Endothelial cell of hepatic sinusoid (primary cell): ENCODE results near the gene TEX22.

ENCODE experiments used
- in situ Hi-C: cut with HindIII; loops from 2 replicates; pipeline ENCODE4 v1.10.0; 2017; ENCODE audit warnings: low sequenced_read_pairs

Gene TEX22

DNA sequence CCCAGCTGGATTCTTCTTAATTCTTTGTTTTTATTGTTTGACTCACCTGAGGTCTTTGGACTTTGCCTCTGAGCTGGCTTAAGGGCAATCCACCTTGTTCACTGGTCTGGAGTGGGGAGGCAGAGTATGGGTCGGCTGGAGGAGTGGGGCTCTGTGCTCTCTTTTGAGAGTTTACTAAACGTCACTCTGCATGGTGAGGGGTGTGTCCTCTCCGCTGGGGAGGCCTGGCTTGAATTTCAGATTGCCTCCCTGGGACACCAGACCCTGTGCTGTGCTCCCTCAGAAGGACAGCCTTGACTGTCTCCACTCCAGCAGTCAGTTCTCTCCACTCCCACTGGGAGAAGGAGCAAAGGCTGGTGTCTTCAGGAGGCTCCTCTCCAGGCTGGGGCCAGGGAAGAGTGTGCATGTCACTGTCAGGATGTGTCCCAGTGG is 19.4 kb downstream of the TEX22 start:
- in situ Hi-C loops = no loop called here

DNA sequence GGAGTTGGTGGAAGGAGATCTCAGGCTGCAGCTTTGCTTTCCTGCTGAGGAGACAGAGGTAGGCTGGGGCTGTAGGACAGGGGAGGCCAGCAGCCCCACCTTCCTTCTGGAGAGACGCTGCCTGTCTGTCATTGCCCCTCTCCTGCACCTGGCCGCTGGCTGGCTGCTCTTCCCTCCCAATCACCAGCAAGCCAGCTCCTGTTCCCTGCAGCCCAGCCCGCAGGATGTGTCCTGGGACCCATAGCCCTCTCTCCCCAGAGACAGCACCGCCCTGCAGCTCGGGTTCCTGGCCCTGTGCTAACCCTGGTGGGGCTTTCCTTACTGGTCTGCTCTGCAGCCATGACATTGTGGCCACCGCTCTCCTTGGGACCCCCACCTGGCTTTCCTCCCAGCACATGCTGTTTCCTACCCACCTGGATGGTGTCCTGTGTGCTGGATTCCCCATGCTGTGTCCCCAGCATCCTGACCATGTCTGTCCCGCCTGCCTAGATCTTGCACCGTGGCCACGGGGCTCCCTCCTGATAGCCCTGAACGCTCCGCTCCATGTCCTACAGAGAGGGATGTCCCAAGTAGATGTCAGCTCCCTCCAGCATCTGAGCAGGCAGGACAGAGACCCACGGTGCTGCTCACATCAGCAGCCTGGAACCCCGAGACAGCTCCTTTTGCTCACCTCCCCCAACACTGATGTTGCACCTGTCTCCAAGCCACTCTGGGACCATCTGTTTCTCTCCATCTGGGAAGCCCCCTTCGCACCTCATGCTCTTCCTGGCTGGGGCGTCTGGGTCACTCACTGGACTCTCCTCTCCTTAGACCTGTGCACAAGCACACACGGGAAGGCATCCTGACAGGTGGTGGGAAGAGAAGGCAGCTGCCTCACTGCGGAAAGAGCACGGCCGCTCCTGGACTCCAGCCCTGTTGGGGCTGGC is 20.2 kb downstream of the TEX22 start:
- in situ Hi-C loops = no loop called here

DNA sequence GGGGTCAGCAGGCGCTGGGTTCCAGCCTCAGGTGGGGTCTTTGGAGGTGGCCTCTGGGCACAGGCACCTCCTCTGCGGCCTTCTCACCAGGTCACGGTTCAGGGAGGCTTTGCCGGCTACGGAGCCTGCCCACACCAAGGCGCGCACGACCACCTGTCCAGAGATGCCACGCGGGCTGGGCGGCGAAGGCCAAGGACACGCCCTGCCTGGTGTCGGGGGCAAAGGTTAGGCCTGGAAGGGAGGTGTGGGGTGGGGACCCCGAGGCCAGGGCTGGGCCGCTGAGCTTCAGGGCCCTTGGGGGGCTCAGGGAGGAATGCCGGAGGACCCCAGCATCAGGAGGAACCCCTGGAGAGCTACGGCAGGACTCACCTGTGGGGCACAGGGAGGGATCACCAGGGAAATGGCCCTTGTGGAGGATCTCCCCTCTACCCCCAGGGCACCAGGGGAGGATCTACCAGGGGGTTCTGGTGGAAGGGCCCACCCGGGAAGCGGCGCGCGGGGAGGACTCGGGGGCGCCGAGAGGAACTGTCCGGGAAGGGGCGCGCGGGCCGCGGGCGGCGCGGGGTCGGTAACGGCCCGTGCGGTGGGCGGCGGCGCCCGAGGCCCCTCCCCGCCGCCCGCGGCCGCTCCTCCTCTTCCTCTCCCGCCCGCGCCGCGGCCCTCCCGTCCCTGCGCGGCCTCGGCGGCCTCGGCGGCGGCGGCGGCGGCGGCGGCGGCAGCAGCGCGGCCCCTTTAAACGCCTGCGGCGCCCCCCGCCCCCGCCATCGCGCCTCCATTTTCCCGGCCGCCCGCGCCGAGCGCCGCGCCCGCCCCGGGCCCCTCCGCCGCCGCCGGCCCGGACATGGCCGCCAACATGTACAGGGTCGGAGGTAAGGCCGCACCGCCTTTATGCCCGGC is 21.1 kb downstream of the TEX22 start, which contains the start of gene MTA1:
Gene MTA1 (plus strand): TSS at position 633 of the 897 bp plus-strand sequence. CDS start 209 bp downstream, at position 842.
- in situ Hi-C loops = no loop called here

DNA sequence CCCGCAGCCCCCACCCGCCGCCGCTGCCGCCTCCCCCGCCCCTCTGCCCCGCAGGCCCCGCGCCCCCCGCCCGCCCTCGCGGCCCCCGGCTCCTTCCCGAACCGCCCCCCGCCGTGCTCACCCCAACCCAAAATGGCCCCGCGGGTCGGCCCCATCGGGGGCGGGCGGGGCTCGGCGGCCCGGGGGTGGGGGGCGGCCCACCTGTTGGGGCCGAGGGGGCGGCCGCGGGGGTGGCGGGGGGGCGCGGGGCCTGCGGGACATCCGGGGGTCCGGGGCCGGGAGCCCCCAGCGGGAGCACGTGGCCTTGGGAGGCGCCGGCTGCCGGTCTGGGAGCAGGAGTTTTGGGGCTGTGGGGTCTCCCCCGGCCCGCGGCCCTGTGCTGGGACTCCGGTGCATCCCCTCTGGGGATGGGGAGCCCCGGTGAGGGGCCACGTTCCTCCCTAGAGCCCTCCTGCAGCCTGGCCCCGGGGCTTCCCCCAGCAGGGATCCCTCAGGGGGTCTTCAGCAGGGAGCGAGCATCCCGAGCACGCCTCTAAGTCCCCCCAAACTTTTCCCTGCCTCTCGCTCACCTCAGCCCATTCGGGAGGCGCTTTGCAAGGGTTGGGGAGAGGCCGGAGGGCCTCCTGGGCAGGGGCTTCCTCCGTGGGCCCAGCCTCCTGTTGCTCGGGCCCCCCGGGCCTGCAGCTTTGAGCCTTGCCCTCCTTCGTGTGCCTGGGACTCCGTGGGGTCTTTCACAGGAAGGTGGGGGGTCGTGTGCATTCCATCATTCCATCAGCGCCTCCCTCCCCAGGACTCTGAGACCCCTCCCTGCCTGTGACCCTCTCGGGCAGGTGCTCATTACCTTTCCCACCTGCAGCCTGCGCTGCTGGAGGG is 22.0 kb downstream of the TEX22 start:
- in situ Hi-C loops = no loop called here

DNA sequence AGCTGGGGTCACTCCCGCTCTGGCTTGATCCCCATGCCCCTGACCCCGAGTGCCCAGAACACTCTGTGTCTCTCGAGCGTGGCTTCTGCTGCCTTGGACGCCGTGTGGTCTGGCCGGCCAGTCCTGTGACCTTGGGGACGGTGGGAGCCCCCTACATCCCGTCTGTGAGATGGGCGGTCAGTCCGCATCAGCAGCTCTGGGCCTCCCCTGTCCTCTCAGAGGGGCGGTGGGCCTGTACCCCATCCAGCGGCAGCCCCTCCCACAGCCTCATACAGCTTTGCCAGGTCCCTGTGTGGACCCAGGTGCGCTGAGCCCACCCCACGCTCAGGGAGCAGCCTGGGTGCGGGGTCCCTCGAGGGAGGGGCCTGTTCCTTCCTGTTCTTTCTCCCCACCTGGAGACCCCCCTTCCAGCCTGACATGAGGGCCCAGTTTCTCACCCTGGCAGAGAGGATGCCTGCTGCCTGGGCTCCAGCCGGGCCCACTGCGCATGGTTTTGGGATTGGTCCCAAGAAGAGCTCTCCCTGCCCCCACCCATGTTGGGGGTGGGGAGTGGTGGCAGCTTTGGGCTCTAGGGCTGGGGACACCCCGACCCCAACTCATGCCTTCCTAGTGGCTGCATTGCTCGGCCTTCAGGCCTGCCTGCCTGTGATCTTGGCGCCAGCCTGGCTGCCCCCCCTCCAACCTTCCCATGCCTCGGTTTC is 22.8 kb downstream of the TEX22 start:
- in situ Hi-C loops = no loop called here

DNA sequence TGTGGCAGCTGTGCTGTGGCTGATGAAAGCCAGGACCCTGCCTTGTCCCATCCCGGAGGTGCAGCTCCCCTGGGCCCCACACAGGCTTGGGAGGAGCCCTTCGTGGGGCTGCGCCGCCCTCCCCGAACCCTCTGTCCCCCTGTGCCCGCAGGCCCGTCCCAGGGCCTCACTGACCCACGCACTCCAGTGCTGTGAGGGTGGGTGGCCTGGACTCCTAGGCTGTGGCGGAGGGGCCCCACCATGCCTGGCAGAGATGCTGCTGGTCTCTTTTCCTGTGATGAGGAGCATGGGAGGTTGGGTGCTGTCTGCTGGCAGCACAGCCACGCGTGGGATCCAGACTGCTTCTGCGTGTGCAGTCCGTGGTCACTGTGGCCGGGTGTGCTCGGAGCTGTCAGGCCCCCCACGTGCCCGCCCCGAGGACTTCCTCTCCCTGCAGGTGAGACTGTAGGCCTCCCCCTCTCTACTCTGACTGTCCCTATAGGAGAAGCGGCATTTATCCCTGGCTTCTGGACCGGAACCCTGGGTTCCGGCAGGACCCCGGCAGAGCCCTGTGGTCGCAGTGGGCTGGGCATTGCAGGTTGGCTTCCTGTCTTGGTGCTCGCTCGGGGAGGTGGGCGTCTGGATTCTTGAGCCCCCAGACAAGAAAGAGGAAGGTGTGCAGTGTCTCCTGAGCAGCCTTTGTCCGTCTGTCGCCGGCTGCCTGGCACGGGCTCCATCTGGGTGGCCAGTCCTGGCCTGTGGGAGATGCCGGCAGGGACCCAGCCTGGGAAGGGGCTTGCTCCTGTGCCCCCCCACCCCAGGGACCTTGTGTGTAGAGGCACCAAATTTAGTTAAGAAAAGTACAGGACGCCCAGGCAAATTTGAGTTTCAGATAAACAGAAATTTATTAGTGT is 23.6 kb downstream of the TEX22 start:
- in situ Hi-C loops = no loop called here

DNA sequence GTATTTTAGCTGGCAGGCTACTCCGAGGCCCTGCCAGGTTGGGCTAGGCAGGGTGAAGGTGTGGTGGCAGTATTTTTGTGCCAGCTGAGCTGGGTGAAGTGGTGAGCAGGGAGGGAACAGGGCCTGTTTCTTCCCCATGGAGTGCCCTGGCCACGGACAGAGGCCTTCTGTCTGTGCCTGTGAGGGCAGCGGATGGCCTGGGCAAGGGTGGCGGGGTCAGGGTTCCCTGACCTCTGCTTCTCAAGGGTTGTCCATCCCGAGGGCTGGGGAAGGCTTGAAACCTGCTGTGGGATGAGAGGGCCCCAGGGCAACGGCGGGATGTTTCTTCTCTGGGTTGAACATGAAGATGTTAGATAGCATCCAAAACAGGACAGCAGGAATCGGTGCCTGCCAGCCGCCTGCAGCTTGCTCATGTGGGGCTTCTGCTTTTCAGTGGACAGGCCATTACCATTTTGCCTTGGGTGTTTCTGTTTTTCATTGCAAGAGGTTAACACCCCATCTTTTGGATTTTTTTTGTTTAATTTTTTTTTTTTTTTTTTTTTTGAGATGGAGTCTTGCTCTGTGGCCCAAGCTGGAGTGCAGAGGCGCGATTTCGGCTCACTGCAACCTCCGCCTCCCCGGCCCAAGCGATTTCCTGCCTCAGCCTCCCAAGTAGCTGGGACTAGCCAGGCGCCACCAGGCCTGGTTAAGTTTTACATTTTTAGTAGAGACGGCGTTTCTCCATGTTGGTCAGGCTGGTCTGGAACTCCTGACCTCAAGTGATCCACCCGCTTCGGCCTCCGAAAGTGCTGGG is 24.6 kb downstream of the TEX22 start:
- in situ Hi-C loops = no loop called here

DNA sequence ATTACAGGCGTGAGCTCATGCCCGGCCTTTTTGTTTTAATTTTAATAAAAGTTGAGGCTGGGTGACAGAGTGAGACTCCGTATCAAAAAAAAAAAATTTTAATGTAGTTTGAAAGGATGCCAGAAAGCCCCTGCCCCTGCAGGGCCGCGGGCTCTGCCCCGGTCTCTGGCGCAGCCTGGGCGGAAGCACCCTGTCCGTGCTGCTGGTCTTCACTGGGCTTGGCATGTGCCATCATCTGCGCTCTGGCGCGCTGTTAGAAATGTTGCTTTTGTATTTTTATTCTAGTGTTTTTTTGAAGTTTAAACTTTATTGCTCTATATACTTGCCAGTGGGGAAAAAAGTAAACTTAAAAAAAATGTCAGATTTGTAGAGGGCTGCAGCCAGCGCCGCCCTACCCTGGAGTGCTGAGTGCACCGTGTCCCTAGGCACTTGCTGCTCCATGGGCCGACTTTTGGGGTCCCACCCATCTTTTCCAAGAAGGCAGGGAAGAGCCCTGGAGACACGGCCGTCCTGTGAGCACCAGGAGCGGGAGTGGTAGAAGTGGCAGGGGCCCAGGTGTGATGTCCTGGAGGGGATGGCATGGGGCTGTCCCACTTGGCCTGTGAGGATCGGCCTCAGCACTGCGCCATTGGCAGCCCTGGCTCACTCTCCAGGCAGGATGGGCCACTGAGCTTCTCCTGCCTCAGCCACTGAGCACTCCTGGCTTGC is 25.3 kb downstream of the TEX22 start:
- in situ Hi-C loops = no loop called here

DNA sequence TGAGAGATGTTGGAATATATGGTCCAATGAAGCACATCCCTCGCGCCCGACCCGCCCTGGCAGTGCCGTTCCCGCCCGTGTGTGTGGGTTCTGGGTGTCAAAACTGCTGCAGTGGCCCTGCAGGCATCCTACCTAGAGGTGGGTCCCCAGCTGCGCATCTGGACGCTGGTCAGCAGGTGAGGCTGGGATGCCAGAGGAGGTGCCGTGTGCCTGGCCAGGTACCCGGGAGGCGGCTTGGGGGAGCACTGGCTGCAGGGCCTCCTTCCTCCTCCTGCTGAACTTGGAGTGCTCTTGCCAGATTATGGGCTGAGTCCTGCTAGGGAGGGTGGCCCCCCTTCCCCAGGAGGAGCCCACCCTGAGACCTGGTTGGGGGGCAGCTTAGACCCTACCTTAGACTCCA is 26.5 kb downstream of the TEX22 start:
- in situ Hi-C loops = no loop called here

DNA sequence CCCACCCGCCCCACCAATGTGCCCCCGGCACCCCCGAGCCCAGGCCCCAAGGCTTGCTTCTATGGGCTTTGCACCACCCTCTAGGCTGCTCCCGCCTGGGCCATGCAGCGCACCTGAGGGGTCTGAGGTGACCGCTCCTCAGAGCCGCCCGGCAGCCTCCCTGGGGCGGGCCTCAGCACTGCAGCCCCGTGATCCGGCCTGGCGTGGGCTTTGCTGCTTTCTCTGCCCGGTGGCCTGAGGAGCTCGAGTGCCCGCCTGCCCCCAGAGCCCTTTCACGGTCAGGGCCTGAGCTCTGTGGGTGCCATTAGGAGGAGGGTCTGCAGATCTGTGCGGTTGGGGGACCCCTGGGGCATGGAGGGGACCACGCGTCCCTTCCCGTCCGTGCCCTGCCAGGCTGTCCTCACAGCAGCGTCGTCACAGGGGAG is 27.5 kb downstream of the TEX22 start:
- in situ Hi-C loops = no loop called here

DNA sequence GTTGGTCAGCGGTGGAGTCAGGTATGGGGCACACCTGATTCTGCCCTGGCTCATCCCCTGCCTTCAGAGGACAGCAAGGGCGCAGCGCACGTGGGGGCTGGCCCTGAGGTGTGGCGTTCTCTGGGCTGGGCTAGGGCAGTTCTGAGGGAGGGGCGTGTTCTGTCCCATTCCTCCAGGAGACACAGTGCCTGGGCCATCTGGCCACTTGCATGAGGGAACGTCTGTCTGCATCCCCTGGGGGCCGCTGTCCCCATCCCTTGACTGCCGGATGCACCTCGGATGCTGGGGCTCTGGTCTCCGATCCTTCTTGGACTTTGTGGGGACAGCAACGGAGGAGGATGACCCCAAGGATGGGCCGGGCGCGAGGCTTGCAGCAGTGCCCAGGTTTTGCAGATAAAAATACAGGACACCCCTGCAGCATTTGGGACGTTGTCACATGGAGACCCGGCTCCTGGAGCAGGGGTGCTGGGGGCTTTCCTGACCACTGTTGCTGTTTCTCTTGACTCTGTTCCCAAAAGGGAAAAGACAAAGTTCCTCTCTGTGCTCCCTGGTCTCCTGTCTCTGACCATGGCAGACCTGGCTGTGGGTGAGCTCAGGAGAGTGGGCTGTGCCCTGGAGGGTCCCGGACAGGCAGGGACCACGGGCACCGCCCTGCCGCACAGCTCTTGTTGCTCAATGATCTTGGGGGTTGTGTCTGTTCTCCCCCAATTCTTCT is 28.2 kb downstream of the TEX22 start:
- in situ Hi-C loops = no loop called here

DNA sequence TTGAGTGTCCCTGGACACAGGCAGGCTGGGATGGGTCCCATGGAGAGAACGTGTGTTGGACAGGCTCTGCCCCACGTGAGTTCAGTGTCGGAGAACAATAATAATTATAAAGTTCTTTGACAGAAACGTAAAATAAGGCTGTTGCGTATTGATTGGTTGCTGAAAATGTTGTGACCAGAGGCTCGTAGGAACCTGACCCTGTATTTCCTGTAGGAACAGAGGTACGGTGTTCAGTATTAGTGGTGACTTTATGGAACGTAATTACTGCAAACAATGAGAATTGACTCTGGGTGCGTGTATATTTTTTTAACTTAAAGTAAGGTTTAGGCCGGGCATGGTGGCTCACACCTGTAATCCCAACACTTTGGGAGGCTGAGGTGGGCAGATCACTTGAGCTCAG is 29.1 kb downstream of the TEX22 start:
- in situ Hi-C loops = no loop called here

DNA sequence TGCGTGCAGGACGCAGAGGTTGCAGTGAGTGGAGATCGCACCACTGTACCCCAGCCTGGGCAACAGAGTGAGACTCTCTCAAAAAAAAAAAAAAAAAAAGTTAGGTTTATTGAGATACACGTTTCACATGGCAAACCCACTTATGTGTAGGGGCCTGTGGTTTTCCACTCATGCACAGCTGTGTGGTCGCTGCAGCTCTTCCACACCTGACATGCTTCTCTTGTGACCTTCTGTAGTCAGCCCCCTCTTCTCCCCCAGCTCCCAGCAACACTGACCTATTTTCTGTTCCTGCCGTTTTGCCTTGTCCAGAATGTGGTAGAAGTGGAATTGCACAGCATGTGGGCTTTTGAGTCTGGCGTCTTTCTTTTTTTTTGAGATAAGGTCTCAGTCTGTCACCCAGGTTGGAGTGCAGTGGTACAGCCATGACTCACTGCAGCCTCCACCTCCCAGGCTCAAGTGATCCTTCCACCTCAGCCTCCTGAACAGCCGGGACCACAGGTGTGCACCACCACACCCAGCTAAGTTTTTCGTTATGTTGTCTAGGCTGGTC is 29.7 kb downstream of the TEX22 start:
- in situ Hi-C loops = no loop called here

DNA sequence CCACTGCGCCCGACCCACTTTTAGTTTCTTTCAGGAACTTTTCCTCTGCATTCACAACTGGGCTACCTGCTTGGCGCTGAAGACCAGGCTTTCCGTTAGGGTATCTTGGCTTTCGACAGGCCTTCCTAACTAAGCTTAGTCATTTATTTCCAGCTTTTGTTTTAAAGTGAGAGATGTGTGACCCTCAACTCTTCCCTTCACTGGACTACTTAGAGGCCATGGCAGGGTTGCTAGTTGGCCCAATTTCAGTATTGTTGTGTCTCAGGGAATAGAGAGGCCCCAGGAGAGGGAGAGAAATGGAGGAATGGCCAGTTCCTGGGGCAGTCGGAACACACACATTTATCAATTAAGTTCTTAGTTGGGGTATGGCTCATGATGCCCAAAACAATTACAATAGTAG is 31.7 kb downstream of the TEX22 start:
- in situ Hi-C loops = loop anchor here (5.0 kb wide), 1 partner anchor 73 kb away; no protein-coding TSS in a partner anchor

DNA sequence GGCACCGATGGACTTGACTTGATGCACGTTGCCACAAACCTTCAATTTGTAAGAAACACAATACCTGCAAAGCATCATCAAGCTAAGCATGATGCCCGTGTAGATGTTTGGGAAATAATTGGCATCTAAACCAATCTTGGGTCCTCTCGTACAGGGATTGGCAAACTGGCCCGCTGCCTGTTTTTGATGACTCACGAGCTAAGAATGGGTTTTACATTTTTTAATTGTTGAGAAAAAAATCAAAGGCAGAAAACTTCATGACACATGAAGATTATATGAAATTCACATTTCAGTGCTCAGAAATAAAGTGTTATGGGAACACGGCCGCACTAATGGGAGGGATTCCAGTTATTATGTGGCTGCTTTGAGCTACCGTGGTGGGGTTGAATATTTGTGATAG is 32.2 kb downstream of the TEX22 start:
- in situ Hi-C loops = loop anchor here (5.0 kb wide), 1 partner anchor 73 kb away; no protein-coding TSS in a partner anchor

DNA sequence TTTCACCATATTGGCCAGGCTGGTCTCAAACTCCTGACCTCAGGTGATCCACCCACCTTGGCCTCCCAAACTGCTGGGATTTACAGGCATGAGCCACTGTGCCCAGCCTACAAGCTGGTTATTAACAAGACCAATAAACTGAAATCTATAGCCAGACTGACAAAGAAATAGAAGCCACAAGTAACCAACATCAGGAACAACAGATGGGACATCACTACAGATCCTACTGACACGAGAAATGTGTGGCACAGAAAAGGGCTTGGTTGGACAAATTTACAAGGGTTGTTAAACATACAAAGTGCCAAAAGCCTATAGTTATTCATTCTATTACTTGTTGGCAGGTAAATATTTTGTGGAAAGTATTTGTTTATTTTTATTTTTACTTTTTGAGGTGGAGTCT is 32.9 kb downstream of the TEX22 start:
- in situ Hi-C loops = loop anchor here (5.0 kb wide), 1 partner anchor 74 kb away; no protein-coding TSS in a partner anchor
